HG03442 (cell line): Measurements from ENCODE around the gene DYRK1B.
A peak's percentile ranks its signal among the peaks of the same experiment; 100 is the strongest.

Source experiments
- ATAC-seq: cut with Tn5 transposase; IDR thresholded peaks from one replicate; pipeline ENCODE4 v1.9.1; 2021; ENCODE audit warnings: mild to moderate bottlenecking, moderate library complexity; ENCODE audit not compliant: unreplicated experiment

DYRK1B gene

GRCh38 chr19:39832341-39833083 is 1.4 kb downstream of the DYRK1B start:
- no peak for ATAC-seq

- no peak for ATAC-seq
These were observed 2.3 kb downstream of the DYRK1B start for GRCh38 chr19:39831679-39832078.

DNA sequence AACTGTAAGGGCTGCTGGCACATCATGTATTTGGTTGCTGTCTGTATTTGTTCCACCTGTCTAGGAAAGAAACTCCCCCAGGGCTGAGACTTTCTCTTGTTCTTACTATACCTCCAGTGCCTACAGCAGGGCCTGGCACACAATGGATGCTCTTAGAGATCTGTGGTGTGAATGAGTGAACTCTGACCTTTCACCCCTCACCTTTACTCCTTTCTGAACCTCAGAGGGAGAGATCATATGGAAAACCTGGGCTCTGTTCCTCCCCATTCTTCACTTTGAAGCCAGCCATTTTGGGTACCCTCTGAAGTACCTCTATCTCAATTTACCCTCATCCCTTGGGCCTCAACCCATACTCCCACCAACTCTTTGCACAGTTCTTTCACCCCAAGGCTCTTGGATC is 3.1 kb downstream of the DYRK1B start:
- no peak for ATAC-seq

DNA sequence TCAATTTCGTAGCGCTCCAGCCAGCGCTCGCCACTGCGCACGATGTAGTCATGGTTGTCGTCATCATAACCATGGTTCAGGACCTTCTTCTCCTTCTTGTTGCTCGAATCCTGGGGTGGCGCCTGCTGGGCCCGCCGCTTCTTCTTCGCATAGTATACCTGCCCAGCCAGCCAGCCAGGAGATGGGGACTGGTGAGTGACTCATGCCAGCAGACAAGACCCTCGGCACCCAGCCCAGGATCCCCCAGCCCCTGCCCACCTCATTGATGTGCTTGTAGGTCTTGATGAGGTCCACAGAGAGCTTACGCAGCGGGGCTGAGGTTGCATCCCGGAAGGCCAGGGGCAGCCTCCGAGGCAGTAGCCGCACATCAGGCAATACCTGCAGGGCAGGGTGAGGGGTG is 3.6 kb downstream of the DYRK1B start:
- no peak for ATAC-seq

DNA sequence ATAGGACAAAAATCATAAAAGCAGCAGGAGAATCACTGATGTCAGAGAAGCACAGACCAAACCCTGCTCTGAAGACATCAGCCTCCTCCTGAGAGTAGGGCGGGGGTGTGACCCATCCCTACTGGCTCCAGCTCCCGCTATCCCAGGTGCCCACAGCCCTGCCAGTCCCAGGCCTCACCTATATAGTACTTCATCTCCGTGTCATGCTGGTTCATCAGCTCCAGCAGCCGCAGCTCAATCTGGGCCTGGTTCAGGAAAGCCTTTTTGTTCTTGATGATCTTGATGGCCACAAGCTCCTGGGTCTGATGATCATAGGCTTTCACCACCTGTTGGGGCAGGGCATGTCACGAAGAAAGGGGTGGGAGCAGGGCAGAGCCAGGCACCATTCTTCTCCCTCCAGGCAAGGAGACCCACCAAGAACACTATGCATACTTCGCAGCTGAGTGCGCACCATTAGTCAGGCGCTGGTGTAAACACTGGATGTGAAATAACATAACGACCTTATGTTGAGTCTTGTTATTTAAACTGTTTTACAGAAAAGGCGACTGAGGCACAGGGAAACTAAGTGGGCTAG is 4.2 kb downstream of the DYRK1B start:
- ATAC-seq = no peak

- ATAC-seq = no peak
These were observed 5.3 kb downstream of the DYRK1B start for GRCh38 chr19:39828654-39829032.

- no peak for ATAC-seq
These were observed 5.8 kb downstream of the DYRK1B start for GRCh38 chr19:39828015-39828653.

- no peak for ATAC-seq
These were observed 6.7 kb downstream of the DYRK1B start for GRCh38 chr19:39827216-39827615.

GRCh38 chr19:39826311-39826945 is 7.5 kb downstream of the DYRK1B start:
- no peak for ATAC-seq

DNA sequence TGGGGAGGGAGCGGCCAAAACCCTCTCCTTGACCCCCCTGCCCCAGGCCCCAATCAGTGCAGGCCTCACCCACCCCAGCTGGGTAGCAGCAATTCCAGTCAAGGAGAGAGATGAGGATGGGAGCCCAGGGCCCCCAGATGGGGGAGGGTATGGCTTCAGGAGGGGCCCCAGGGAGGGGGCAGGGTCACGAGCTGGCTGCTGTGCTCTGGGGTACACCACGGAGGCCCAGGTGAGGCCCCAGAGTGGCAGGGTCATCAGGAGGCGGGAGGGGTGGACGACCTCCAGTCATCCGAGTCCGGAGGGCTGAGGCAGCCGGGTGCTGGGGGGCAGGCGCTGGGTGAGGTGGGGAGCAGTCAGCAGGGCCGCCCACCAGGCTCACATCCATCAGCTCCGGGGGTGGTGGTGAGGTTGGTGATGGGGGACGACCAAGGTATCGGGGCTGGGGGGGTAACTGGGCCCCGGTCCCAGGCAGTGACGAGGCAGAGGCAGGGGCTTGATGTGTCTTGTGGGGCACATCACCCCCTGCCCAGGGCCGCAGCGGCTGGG is 8.4 kb downstream of the DYRK1B start:
- no peak for ATAC-seq

DNA sequence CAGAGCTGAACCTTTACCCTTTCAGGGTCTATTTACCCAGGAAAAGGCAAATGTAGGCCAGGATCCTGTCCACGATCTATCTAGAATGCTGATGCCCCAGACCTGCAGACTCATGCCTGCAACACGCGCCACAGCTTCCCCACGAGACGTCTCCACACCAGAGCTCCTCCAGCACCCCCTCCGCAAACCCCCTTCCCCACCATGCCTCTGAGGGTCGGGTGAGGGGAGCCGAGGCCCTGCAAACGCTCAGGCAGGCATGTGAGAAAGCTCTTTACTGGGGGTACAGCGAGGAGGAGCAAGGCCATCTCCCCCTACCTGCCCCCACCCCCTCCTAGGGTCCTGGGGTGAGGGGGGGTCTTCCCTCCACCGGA is 8.9 kb downstream of the DYRK1B start:
- no peak for ATAC-seq

GRCh38 chr19:39824143-39825092 is 9.5 kb downstream of the DYRK1B start:
- peak; percentile 85 for ATAC-seq

GRCh38 chr19:39823686-39824085 is 10.3 kb downstream of the DYRK1B start:
- no peak for ATAC-seq

DNA sequence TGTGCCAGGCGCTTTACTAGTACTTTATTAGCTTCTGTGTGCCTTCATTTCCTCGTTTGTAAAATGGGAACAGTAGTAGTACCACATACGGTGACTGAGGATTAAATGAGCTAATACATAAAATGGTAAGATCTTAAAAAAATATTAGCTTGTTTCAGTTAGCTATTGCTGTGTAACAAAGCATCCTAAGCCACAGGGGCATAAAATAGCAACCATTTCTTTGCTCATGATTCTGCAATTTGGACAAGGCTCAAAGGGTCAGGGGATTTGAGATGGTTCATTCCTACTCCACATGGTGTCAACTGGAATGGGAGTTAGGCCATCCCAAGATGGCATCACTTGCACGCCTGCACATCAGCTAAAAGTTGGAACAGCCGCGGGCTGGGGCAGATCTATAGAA is 13.3 kb downstream of the DYRK1B start:
- ATAC-seq = no peak

DNA sequence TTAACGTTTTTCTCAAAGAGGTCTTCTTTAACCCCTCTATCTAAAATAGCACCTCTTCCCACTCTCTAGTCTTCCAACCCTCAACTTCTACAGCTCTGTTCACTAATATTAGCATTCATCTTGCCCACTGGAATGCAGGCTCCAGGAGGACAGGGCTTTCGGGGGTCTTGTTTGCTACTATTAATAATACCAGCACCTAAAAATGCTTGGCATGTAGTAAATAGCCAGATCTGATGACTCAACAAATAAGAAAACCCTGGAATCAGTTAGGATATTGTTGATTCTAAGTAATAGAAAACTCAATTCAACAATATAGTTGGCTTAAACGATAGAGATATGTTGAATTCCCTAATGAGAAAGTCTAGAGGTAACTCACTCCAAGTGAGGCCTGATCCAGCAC is 14.2 kb downstream of the DYRK1B start:
- no peak for ATAC-seq

- ATAC-seq = peak; percentile 72
These were observed 15.3 kb downstream of the DYRK1B start for GRCh38 chr19:39818626-39819097.

GRCh38 chr19:39817888-39818561 is 15.9 kb downstream of the DYRK1B start:
- ATAC-seq = no peak

DNA sequence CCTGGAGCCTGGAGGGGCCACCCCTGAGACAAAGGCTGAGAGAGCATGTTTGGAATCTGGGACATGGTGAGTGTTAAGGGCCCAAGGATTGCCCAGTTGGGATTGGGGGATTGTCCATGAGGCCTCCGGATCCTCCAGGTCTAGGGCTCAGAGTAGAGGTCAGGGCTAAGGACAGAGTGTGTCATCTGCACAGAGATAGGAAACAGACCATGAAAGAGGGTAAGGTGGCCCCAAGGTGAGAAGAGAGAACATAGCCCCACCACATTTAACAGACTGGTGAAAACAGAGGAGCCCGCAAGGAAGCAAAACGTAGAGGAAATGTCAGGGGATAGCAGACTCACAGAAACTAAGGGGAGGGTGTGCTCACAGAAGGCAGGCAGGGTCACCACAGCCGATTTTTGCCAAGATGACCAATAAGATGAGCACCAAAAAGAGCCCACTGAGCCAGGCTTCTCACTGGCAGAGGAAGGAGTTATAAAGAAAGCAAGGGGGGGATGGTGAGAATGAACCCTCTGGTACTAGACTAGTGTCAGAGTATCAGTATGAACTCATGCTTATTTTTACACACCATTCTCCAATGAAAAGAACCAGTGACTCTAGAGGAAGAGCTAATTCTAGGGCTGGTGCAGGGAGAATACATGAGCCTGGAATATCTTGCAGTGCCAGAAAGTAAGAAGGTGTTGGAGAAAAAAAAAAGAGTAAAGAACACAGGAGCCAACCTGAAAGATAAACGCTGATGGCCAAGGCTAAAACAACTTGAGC is 17.5 kb downstream of the DYRK1B start:
- no peak for ATAC-seq

DNA sequence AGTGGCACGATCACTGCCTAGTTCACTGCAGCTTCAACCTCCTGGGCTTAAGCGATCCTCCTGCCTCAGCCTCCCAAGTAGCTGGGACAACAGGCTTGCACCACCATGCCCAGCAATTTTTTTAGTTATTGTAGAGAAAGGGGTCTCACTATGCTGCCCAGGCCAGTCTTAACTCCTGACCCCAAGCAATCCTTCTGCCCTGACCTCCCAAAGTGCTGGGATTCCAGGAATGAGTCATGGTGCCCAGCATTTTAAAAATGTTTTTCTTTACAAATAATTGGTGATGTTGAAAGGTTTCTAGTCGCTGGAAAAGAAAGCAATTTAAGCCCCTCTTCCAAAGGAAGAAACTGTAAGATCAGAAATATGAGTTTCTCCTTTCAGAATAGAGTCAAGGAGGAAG is 19.4 kb downstream of the DYRK1B start:
- ATAC-seq = no peak
